Hematopoietic multipotent progenitor cell treated with erythropoietin and hydrocortisone succinate and interleukin-3 and kit ligand, for 17 days (in vitro differentiated cells): ENCODE data around the gene SH2D3C.

Source experiments
- DNase-seq: peaks from one replicate; pipeline ENCODE4 v3.0.0-alpha.2; 2015; ENCODE audit warnings: low spot score

SH2D3C gene

DNA sequence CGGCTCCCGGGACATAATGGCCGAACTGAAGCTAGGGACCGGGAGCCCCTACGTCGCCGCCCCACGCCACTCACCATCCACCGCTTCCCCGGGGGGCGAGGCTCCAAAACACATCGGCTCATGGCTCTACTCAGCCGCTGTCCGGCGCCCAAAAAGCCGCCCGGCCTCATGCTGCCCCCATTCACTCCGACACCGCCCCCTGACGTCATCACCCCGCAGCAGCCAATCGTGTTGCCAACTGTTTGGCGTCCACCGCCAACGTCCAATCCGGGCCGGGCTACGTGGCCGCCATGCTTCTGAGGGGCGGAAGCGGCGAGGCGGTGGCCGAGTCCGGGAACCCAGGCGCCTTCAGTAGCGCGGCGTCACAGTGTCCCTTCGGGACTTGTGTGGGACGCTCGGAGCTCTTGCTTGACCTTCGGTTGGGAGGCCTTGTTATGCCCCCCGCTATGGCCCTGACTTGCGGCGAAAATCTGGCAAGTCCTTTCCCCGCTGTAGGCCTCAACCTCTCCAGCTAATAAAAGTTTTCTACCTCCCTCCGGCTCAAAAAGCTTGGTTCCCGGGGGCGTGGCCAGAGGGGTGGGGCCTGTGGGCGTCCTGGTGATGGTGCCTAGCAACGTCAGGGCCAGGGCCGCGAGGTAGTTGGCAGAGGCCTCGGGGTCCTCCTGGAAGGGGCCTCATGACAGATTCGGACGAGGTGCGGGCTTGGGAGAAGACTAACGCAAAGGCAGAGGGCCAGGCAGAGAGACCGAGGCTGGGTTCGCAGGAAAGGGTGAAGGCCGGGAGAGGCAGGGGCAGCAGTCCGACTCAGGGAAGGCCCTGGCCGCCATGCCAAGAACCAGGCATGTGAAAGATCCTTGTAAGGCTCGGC lies 62.8 kb downstream of the SH2D3C start, which contains the start of the genes PTRH1 and TTC16:
Gene PTRH1, minus strand, starts transcription at position 194 of the 868 bp plus-strand sequence. Its CDS starts 24 bp downstream, at position 170.
Gene TTC16, plus strand, starts transcription at position 610 of the 868 bp plus-strand sequence. Its CDS starts 67 bp downstream, at position 677.
- peak; percentile 97 for DNase-seq

GRCh38 chr9:127714951-127715469 lies 63.5 kb downstream of the SH2D3C start:
- DNase-seq = no peak

DNA sequence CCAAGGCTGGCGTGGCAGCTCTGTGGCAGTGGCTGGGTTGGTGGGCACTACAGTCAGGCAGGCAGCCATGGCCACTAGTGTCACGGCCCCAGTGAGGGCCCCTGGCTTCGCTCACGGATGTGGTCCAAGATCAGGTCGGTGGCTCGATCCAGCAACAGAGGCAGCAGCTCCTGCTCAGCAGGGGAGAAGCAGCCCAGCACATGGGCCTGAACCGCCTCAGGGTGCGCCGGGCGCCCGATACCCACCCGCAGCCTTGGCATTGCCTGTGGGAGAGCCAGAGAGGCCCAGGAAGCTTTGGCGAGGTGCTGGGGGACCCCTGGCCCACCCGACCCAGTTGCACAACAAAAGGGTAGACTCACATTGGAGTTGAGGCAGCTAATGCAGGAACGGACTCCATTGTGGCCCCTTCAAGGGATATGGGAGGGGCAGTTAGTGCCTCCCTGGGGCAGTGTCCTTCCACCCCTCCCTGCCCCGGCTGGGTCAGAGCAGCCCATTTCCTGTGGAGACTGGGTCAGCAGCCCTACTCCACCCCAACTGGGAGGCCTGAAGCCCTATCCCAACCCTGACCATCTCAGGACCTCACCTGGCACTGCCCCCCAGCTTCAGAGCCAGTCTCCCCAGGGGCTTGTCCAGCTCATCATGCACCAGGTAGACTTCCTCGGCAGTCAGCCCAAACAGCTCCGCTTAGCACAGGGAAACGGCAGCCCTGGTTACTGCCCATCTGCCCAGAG lies 64.3 kb downstream of the SH2D3C start:
- DNase-seq = no peak

- no peak for DNase-seq
These were observed 65.6 kb downstream of the SH2D3C start for GRCh38 chr9:127712867-127713266.

DNA sequence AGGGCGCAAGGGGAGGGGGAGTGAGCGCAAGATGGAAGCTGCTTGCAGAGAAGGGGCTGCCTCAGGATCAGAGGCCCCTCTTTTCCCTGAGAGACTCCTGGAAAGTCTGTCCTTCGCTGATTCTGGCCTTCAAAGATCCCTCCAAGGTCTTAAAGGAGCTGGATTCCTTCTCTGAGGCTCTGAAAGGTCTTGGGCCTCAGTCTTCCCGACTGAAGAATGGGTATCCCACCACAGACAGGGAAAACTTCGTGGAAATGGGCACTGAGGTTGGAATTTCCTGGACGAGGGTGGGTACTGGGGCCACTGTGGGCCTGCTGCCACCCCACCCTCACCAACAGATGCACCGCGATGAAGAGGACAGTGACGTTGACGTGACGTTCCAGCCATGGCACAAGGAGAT lies 66.1 kb downstream of the SH2D3C start:
- DNase-seq = no peak

DNA sequence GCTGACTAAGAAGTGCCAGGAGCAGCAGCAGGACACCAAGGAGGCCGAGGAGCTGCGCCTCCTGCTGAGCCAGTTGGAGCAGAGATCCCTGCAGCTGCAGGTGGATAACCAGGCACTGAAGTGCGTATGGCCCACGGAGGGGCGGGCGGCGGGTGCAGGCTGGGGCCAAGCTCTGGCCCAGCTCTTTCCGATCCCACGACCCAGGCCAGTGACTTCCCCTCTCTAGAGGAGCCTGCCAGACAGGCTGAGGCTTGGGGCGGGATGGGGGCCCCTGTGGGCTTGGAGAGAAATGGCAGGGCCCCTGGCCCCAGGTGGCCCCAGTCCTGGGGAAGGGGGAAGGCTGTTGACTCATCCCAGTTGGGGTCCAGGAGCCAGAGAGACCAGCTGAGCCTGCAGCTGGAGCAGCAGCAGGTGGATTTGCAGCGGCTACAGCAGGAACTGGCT lies 66.6 kb downstream of the SH2D3C start:
- no peak for DNase-seq

DNA sequence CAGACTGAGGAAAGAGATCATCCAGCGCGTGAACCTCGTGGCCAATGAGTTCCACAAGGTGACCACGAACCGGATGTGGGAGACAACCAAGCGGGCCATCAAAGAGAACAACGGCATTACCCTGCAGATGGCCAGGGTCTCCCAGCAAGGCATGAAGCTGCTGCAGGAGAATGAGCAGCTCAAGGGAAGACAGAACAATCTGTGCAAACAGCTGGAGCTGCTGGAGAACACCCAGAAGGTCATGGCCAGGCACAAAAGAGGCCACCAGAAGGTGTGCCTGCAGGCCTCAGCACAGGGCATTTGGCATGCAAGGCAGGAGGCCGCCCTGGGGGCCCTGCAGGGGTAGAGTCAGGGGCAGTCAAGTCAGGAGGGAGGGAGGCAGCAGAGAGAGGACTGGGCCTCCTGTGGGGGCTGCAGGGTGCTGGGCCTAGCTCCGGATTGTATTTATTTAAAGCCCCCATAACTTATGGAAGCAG lies 67.2 kb downstream of the SH2D3C start:
- DNase-seq = no peak

DNA sequence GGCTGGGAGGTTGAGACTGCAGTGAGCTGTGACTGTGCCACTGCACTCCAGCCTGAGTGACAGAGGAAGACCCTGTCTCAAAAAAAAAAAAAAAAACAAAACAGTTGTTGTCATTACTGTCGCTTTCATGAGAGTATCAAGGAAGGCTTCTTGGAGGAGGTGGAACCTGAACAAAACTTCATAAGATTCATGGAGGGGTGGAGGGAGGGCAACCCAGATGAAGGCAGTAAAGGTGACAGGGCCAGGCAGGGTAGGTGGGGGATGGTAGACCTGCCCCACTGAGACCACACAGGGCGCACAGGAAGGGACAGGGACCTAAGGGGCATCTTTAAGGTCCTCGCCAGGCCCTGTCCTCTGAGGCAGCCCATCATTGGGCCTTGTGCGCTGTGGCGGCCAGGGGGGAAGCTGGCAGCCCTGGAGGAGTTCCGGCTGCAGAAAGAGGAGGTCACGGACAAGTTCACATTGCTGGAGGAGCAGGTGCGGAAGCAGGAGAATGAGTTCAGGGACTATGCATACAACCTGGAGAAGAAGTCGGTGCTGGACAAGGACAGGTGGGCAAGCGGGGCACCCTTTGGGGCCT lies 68.2 kb downstream of the SH2D3C start:
- DNase-seq = no peak

DNA sequence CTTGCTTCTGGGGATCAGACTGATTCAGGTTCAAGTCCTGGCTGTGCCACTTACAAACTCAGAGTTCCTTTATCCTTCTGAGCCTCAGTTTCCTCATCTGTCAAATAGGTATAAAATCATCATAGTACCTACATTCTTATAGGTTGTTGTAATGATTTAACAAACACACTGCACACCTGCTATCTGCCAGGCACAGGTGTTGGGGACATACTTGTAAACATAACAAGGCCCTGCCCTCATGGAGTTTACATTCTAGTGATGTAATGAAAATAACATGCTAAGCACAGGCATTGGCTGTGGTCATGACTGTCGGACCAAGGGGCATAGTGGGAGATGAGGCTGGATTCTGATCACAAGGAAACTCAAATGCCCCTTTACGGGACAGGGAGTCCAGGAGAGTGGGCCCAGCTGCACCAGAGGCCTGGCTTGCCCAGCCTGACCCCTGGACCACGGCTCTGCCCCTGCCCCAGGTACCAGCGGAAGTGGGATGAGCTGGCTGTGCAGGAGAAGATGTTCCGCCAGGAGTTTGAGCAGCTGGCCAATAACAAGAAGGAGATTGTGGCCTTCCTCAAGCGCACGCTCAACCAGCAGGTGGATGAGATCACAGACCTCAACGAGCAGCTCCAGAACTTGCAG lies 69.4 kb downstream of the SH2D3C start:
- DNase-seq = no peak

- no peak for DNase-seq
These were observed 70.7 kb downstream of the SH2D3C start for GRCh38 chr9:127707766-127708165.

DNA sequence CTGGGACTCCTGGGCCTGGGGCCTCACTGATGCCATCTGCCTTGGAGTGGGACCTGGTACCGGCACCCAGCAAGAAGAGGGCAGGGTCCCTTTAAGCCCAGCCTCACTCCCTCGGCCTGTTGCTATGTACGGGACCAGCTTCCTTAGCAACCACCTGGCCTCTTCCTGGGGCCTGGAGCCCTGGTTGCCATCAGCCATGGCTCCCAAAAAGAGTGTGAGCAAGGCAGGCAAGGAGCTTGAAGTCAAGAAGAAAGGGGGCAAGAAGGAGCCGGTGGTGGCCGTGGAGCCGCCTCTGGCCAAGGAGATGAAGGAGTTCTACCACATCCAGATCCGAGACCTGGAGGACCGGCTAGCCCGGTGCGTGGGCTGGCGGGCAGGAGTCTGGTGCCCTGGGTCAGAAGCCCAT lies 71.6 kb downstream of the SH2D3C start, which contains the start of gene CFAP157:
Gene CFAP157, plus strand, starts transcription at position 153 of the 406 bp plus-strand sequence. Its CDS starts 44 bp downstream, at position 197.
- no peak for DNase-seq

GRCh38 chr9:127705577-127706379 lies 72.7 kb downstream of the SH2D3C start:
- no peak for DNase-seq

DNA sequence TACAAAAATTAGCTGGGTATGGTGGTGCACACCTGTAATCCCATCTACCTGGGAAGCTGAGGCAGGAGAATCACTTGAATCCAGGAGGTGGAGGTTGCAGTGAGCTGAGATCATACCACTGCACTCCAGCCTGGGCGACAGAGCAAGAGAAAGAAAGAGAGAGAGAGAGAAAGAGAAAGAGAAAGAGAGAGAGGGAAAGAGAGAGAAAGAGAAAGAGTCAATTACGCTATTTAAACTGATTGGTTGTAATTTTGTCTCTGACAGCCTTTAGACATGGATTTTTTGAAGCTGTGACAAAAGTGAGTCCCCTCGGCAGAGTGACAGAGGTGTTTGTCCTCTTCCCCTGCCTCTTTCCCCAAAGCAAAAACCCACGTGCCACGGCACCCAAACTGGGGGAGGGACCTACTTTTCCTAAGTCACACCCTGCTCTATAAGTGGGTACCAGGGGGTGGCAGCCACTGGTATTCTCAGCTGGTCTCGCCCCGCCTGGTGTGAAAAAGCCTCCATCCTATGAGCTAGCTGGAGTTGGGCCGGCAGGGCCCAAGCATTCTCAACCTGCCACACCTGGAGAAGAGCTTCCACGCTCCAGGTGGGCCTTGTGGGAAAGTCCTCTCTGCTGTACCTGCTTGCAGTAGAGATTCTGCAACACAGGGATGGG lies 75.0 kb downstream of the SH2D3C start:
- no peak for DNase-seq

- DNase-seq = no peak
These were observed 77.7 kb downstream of the SH2D3C start for GRCh38 chr9:127700594-127701255.

DNA sequence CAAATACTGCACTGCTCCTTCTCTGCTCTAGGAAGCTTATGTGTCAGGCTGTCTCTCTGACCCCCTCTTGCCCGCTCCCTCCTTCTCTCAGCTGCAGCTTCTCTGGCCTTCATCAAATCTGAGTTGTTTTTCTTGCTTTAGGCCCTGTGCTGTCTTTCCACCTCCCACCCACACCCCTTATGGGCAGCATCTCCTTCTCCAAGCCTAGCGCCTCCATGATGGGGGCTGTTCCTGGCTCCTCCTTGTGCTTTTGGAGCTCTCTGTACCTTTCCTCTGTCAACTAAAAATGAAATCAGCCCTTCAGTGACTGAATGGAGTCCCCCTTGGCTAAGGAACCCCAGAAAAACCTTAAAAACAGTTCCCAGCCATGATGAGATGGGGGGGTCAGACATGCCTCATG lies 78.3 kb downstream of the SH2D3C start:
- no peak for DNase-seq

DNA sequence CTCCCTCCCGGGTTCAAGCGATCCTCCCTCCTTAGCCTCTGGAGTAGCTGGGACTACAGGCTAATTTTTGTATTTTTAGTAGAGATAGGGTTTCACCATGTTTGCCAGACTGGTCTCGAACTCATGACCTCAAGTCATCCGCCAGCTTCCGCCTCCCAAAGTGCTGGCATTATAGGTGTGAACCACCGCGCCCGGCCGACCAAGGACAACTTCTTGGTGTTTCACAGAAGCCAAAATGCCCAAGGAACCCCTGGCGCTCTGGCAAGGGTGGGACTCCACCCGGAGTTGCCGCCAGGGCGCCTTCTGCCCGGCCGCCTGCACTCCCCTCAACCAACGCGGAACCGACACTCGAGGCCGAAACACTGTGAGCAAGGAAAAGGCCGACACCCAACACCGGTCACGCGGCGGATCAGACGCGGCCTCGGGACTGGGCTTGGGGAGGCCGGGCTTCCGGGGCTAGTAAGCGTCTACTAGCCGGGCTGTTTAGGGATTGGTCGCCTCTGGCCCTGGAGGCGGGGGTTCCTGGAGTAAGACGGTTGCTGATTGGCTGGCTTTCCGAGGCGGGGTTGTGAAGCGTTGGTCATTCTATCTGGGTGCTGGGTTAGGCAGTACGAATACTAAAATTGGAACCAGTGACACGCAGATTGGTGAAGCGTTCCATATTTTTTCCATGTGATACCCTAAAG lies 79.3 kb downstream of the SH2D3C start:
- DNase-seq = peak; percentile 87

GRCh38 chr9:127698386-127698785 lies 80.1 kb downstream of the SH2D3C start:
- no peak for DNase-seq

DNA sequence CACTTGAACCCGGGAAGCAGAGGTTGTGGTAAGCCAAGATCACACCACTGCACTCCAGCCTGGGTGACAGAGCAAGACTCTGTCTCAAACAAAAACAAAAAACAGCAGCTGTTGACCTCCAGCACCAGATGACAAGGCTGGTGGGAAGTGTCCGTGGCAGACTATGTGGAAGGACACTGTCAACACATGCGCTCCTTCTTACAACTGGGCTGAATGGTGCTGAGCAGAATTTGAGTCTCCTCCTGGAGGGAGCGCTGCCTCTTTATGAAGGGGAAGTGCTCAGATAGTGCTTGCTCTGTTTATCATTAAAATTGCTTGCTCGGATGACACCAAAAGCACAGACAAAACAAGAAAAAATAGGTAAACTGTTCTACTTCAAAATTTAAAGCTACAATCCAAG lies 80.9 kb downstream of the SH2D3C start:
- no peak for DNase-seq
